Lower leg skin (tissue), 4 donors: ENCODE measurements around the gene RASGRP4. TPM values are rescaled to one million over a fixed set of nuclear protein-coding genes. Genes with fewer than 3 reads are reported as not detected.
A peak's percentile ranks its signal among the peaks of the same experiment; 100 is the strongest.
"Not testable (repeated sequence)": the region's sequence is repeated elsewhere in the genome, so short reads cannot be mapped to it uniquely, and the experiment has no call there.

Experiments
- DNase-seq, 2 donors: peaks; one replicate each; pipeline ENCODE4 v3.0.0-alpha.2; 2019; ENCODE audit warnings: low spot score in 2 of 2
- H3K4me3 ChIP-seq: fragments of 200-600 bp; sonication (generic); 2 replicates; pipeline ENCODE4 v1.5.1; 2017; ENCODE audit warnings: mild to moderate bottlenecking, low read depth; ENCODE audit not compliant: poor library complexity, severe bottlenecking
- POLR2A ChIP-seq, 2 donors: fragments of 450-650 bp; IDR thresholded peaks; one replicate each; pipeline ENCODE4 v1.6.1; 2016 to 2017; ENCODE audit warnings: antibody characterized with exemption in 2 of 2, mild to moderate bottlenecking in 1 of 2, moderate library complexity in 1 of 2
- WGBS, 2 donors: methylation state at CpG; one replicate each; pipeline ENCODE4 v1.1.5; 2018; 5-methylcytosine and 5-hydroxymethylcytosine counted together
- intact Hi-C: fragments of 100-400 bp; cut with DNase I; formaldehyde crosslinking; loops from one replicate; pipeline ENCODE4 v1.15.0; 2023; ENCODE audit warnings: low total_unique reads
- total RNA-seq, 4 donors: library from RNA; depleted of rRNA; stranded (reverse); fragments of >200 nt; gene quantifications; one replicate each; pipeline ENCODE4 v1.1.0, GENCODE V29; 2016
- TF ChIP-seq, protein P1 (sequence below), 3 donors: fragments of 450-650 bp; IDR thresholded peaks; one replicate each; pipeline ENCODE4 v1.5.1; 2016; ENCODE audit warnings: antibody characterized with exemption in 3 of 3, mild to moderate bottlenecking in 3 of 3, moderate library complexity in 2 of 3

The RASGRP4 gene
- total RNA-seq, 4 donors from 2014 or later, result 1.3 to 2.3 (median 1.7) TPM

GRCh38 chr19:38434549-38435051 is 8.6 kb upstream of the RASGRP4 start:
- no peak for DNase-seq
- no peak overlapping the region for H3K4me3 ChIP-seq
- intact Hi-C loops, result no loop called here
- TF ChIP-seq, protein P1, sequence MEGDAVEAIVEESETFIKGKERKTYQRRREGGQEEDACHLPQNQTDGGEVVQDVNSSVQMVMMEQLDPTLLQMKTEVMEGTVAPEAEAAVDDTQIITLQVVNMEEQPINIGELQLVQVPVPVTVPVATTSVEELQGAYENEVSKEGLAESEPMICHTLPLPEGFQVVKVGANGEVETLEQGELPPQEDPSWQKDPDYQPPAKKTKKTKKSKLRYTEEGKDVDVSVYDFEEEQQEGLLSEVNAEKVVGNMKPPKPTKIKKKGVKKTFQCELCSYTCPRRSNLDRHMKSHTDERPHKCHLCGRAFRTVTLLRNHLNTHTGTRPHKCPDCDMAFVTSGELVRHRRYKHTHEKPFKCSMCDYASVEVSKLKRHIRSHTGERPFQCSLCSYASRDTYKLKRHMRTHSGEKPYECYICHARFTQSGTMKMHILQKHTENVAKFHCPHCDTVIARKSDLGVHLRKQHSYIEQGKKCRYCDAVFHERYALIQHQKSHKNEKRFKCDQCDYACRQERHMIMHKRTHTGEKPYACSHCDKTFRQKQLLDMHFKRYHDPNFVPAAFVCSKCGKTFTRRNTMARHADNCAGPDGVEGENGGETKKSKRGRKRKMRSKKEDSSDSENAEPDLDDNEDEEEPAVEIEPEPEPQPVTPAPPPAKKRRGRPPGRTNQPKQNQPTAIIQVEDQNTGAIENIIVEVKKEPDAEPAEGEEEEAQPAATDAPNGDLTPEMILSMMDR (IDR thresholded peaks at IDR 0.05), result no peak
- TF ChIP-seq POLR2A (IDR thresholded peaks at IDR 0.05), result no peak
- WGBS, 2 donors, result 3 to 10% methylated on average over 9 to 12 of the region's 13 CpGs

DNA sequence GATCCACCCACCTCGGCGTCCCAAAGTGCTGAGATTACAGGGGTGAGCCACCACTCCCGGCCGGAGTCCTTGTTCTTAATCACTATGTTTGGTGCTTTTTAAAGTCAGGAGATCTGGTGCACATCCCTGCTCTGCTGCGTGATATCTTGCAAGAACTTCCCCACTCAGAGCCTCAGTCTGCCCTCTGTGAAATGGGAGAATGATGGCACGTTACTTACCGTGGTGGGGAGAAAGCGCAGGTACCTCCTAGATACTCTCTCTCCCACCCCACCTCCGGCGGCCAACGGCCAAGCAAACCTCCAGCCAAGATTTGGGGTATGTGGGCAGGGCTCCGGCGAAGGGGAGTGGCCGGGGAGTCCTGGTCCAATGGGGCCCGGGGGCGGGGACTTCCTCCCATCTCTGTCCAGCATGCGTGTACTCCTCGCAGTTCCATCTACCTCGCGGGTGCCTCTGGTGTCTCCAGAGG is 7.3 kb upstream of the RASGRP4 start, which contains the start of gene RYR1:
TSS of gene RYR1 (plus strand) at position 424 of the 466 bp plus-strand sequence. CDS start 139 bp downstream, outside the sequence.
- peak; percentile 31 to 88 for DNase-seq
- TF ChIP-seq, protein P1 (IDR thresholded peaks at IDR 0.05), result no peak
- no peak for TF ChIP-seq POLR2A (IDR thresholded peaks at IDR 0.05)
- intact Hi-C loops, result no loop called here
- WGBS, 2 donors, result 14 to 16% methylated on average over 20 of the region's 20 CpGs
- no peak within 1 kb of the TSS for H3K4me3 ChIP-seq

GRCh38 chr19:38430931-38431330 is 4.9 kb upstream of the RASGRP4 start:
- no peak for DNase-seq
- TF ChIP-seq, protein P1 (IDR thresholded peaks at IDR 0.05), result no peak
- TF ChIP-seq POLR2A (IDR thresholded peaks at IDR 0.05), result no peak
- intact Hi-C loops, result no loop called here
- 75 to 77% methylated on average over 7 of the region's 7 CpGs for WGBS, 2 donors
- no peak overlapping the region for H3K4me3 ChIP-seq

- TF ChIP-seq POLR2A (IDR thresholded peaks at IDR 0.05), result no peak
- TF ChIP-seq, protein P1 (IDR thresholded peaks at IDR 0.05), result no peak
- DNase-seq, result no peak
- WGBS, 2 donors, result 74 to 78% methylated on average over 2 of the region's 2 CpGs
- intact Hi-C loops, result no loop called here
- no peak overlapping the region for H3K4me3 ChIP-seq
Measured at GRCh38 chr19:38429811-38430156, 3.8 kb upstream of the RASGRP4 start.

DNA sequence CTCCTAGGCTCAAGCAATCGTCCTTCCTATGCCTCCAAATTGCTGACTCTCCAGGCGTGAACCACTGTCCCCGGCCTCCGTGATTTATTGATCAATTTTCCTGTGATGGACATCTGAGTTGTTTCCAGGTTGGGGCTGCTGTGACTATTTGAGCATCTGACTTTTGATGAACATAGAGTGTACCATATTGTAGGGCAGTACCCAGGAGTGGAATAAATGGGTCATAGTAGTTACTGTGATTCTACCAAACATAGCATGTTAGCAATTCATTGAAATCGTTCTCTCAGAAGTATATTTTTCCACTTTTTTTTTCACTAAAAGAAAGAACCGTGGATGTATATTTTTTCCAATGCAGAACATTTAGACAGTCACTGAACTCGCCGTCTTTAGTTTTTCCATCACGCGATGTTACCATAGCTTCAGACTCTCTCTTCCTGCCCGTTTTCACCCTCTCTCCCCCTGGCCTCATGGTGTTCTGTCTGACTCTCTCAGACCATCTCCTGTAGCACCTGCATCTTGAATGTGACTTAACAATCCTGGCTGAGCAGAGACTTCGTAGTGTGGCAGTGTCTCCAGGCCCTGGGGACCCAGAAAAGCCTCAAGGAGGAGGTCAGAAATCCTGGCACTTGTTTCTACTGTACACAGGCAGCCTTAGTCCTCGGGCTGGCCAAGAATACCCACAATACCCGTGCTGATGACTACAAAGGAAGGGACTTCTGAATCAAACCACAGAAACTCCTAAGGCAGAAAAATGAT is 3.2 kb upstream of the RASGRP4 start:
- H3K4me3 ChIP-seq, result no peak overlapping the region
- no peak for DNase-seq
- intact Hi-C loops, result no loop called here
- WGBS, 2 donors, result 52 to 55% methylated on average over 14 of the region's 14 CpGs
- TF ChIP-seq POLR2A (IDR thresholded peaks at IDR 0.05), result no peak
- TF ChIP-seq, protein P1 (IDR thresholded peaks at IDR 0.05), result no peak

- H3K4me3 ChIP-seq, intact Hi-C loops, DNase-seq: not testable (repeated sequence)
- 60 to 61% methylated on average over 16 to 17 of the region's 17 CpGs for WGBS, 2 donors
Measured at GRCh38 chr19:38427035-38427677, 1.1 kb upstream of the RASGRP4 start.
